ENCODE measurements around the gene SEZ6L. TPM values are rescaled to one million over a fixed set of nuclear protein-coding genes. Genes with fewer than 3 reads are reported as not detected.

SEZ6L gene
- total RNA-seq, 1 donor from 2014 or later = 1.2 TPM

GRCh38 chr22:26265281-26265680 lies 96.0 kb downstream of the SEZ6L start:
- H3K4me3 Mint-ChIP-seq (ENCODE audit: unreplicated experiment) = no peak overlapping the region
- peaks cover 3% of the 10 kb centered on the region for H3K27me3 Mint-ChIP-seq (ENCODE audit: unreplicated experiment)
- peaks cover 19% of the 10 kb centered on the region for H3K4me1 Mint-ChIP-seq (ENCODE audit: unreplicated experiment)
- no peaks in the 10 kb centered on the region for H3K9me3 Mint-ChIP-seq (ENCODE audit: unreplicated experiment)
- H3K36me3 Mint-ChIP-seq (ENCODE audit: low read depth, unreplicated experiment) = no peaks in the 10 kb centered on the region
- DNase-seq (ENCODE audit: low spot score) = no peak
- no peak for TF ChIP-seq CTCF (IDR thresholded peaks at IDR 0.05; ENCODE audit: unreplicated experiment)
- H3K27ac Mint-ChIP-seq (ENCODE audit: unreplicated experiment) = no peak overlapping the region

- H3K9me3 Mint-ChIP-seq (ENCODE audit: unreplicated experiment) = no peaks in the 10 kb centered on the region
- H3K4me1 Mint-ChIP-seq (ENCODE audit: unreplicated experiment) = peaks cover 19% of the 10 kb centered on the region
- H3K27ac Mint-ChIP-seq (ENCODE audit: unreplicated experiment) = no peak overlapping the region
- H3K4me3 Mint-ChIP-seq (ENCODE audit: unreplicated experiment) = no peak overlapping the region
- H3K27me3 Mint-ChIP-seq (ENCODE audit: unreplicated experiment) = peaks cover 4% of the 10 kb centered on the region
- no peak for TF ChIP-seq CTCF (IDR thresholded peaks at IDR 0.05; ENCODE audit: unreplicated experiment)
- DNase-seq (ENCODE audit: low spot score) = no peak
- no peaks in the 10 kb centered on the region for H3K36me3 Mint-ChIP-seq (ENCODE audit: low read depth, unreplicated experiment)
Measured at GRCh38 chr22:26265909-26266308, 96.6 kb downstream of the SEZ6L start.

DNA sequence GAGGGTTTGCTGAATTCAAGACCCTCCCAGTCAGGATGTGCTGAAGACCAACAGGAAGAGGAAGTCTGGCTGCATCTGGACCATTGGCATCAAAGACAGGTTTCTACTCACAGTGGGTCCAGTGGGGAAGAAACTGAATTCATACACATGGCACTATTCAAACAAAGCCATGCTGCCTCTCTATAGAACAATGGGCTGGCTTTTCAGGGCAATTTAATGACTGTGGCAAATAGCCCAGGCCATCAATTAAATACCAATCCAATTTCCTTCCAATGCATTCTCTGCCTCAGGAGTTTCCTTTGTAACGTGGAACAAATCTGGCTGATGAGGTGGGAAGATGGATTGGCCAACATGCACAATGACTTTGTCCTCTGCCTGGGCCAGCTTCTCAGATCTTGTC lies 98.6 kb downstream of the SEZ6L start:
- H3K4me1 Mint-ChIP-seq (ENCODE audit: unreplicated experiment) = peaks cover 19% of the 10 kb centered on the region
- TF ChIP-seq CTCF (IDR thresholded peaks at IDR 0.05; ENCODE audit: unreplicated experiment) = no peak
- peaks cover 4% of the 10 kb centered on the region for H3K27me3 Mint-ChIP-seq (ENCODE audit: unreplicated experiment)
- no peak for DNase-seq (ENCODE audit: low spot score)
- H3K27ac Mint-ChIP-seq (ENCODE audit: unreplicated experiment) = no peak overlapping the region
- no peaks in the 10 kb centered on the region for H3K36me3 Mint-ChIP-seq (ENCODE audit: low read depth, unreplicated experiment)
- H3K9me3 Mint-ChIP-seq (ENCODE audit: unreplicated experiment) = no peaks in the 10 kb centered on the region
- no peak overlapping the region for H3K4me3 Mint-ChIP-seq (ENCODE audit: unreplicated experiment)

DNA sequence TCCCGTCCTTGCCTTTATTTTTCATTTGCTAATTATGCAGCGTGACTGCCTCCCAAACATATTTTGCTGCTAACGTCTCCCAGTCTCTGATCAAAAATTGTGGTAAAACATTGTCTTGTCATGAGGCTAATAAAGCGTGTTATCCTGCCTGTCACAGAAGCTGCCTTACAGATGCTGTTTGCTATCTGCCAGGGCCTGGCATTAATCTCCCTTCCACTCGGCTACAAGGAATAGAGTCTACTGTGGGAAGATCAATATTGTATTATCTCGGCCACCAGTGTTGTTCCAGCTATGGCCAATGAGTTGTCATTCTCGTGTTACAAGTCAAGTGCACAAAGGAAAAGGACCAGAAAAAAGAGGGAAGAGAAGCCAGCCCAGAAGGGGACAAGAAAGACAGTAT lies 100.3 kb downstream of the SEZ6L start:
- Mint-ChIP-seq H3K9me3 (ENCODE audit: unreplicated experiment) (no peaks in the 10 kb centered on the region), H3K27me3 (ENCODE audit: unreplicated experiment) (peaks cover 4% of the 10 kb centered on the region), H3K4me1 (ENCODE audit: unreplicated experiment) (peaks cover 19% of the 10 kb centered on the region), H3K27ac (ENCODE audit: unreplicated experiment) (no peak overlapping the region), H3K4me3 (ENCODE audit: unreplicated experiment) (no peak overlapping the region), H3K36me3 (ENCODE audit: low read depth, unreplicated experiment) (no peaks in the 10 kb centered on the region)
- no peak for DNase-seq (ENCODE audit: low spot score)
- no peak for TF ChIP-seq CTCF (IDR thresholded peaks at IDR 0.05; ENCODE audit: unreplicated experiment)

- no peak for DNase-seq (ENCODE audit: low spot score)
- Mint-ChIP-seq H3K27ac (ENCODE audit: unreplicated experiment) (no peak overlapping the region), H3K36me3 (ENCODE audit: low read depth, unreplicated experiment) (no peaks in the 10 kb centered on the region), H3K27me3 (ENCODE audit: unreplicated experiment) (peaks cover 4% of the 10 kb centered on the region), H3K9me3 (ENCODE audit: unreplicated experiment) (no peaks in the 10 kb centered on the region), H3K4me3 (ENCODE audit: unreplicated experiment) (no peak overlapping the region), H3K4me1 (ENCODE audit: unreplicated experiment) (peaks cover 19% of the 10 kb centered on the region)
- no peak for TF ChIP-seq CTCF (IDR thresholded peaks at IDR 0.05; ENCODE audit: unreplicated experiment)
Measured at GRCh38 chr22:26271427-26271826, 102.2 kb downstream of the SEZ6L start.
